ENCODE data around the gene CALU.

GRCh38 chr7:128781851-128782250 is 42.7 kb downstream of the CALU start:
- TF ChIP-seq, protein P1, sequence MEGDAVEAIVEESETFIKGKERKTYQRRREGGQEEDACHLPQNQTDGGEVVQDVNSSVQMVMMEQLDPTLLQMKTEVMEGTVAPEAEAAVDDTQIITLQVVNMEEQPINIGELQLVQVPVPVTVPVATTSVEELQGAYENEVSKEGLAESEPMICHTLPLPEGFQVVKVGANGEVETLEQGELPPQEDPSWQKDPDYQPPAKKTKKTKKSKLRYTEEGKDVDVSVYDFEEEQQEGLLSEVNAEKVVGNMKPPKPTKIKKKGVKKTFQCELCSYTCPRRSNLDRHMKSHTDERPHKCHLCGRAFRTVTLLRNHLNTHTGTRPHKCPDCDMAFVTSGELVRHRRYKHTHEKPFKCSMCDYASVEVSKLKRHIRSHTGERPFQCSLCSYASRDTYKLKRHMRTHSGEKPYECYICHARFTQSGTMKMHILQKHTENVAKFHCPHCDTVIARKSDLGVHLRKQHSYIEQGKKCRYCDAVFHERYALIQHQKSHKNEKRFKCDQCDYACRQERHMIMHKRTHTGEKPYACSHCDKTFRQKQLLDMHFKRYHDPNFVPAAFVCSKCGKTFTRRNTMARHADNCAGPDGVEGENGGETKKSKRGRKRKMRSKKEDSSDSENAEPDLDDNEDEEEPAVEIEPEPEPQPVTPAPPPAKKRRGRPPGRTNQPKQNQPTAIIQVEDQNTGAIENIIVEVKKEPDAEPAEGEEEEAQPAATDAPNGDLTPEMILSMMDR (IDR thresholded peaks at IDR 0.05; ENCODE audit: insufficient read depth, low read length, poor library complexity, severe bottlenecking) = no peak
- no peak for TF ChIP-seq EZH2phosphoT487 (conservative IDR thresholded peaks at IDR 0.05; ENCODE audit: low read length)

All from SU-DHL-6 (cell line).